ENCODE measurements around the gene FRMD4A. TPM values are rescaled to one million over a fixed set of nuclear protein-coding genes. Genes with fewer than 3 reads are reported as not detected.

Gene FRMD4A
- total RNA-seq, 1 experiment from 2014 or later: 18.3 TPM

DNA sequence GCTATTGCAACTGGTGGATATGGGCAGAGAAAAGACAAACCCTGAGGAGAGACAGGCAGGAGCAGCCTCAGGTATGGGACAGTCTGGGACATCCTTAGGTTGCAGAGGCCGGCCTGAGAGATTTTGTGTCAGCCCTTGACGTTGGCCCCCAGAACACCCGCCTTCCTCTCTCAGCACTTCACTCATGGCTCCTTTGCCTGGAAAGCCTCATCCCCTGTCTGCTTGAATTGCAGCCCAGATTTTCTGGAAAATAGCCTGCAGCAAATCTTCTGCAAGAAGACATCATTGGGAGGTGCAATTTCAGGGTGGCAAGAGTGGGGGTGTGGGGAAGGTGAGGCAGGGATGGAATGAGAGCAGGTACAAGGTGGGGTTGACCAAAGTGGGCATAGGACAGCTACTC lies 2.2 kb upstream of the FRMD4A start:
- DNase-seq: no peak
- BruUV-seq (replicated peaks): no TSS peak
- intact Hi-C loops (cut with micrococcal nuclease; ENCODE audit: unreplicated experiment): no loop called here
- Histone ChIP-seq H3K27me3 (ENCODE audit: insufficient read depth, low read depth) (peaks cover 82% of the 10 kb centered on the region), H3K4me3 (no peak overlapping the region), H3K9me3 (ENCODE audit: insufficient read depth, low read depth) (no peaks in the 10 kb centered on the region), H2AFZ (no peak overlapping the region), H3K27ac (no peak overlapping the region), H4K20me1 (ENCODE audit: insufficient read depth) (no peaks in the 10 kb centered on the region), H3K9me2 (ENCODE audit: insufficient read depth) (no peaks in the 10 kb centered on the region), H3K36me3 (ENCODE audit: low read depth) (no peaks in the 10 kb centered on the region), H3K4me2 (no peak overlapping the region), H3K79me2 (ENCODE audit: low read depth) (no peaks in the 10 kb centered on the region), H3F3A (ENCODE audit: insufficient read depth, low read depth) (no peaks in the 10 kb centered on the region), H3K4me1 (replicated peaks; ENCODE audit: insufficient read depth) (no peaks in the 10 kb centered on the region)
- ChIA-PET CTCF (no interaction called here), POLR2A (ENCODE audit: unreplicated experiment) (no interaction called here)
- no peak for TF ChIP-seq EZH2 (IDR thresholded peaks at IDR 0.05; ENCODE audit: low read depth)
- TF ChIP-seq, protein P1, sequence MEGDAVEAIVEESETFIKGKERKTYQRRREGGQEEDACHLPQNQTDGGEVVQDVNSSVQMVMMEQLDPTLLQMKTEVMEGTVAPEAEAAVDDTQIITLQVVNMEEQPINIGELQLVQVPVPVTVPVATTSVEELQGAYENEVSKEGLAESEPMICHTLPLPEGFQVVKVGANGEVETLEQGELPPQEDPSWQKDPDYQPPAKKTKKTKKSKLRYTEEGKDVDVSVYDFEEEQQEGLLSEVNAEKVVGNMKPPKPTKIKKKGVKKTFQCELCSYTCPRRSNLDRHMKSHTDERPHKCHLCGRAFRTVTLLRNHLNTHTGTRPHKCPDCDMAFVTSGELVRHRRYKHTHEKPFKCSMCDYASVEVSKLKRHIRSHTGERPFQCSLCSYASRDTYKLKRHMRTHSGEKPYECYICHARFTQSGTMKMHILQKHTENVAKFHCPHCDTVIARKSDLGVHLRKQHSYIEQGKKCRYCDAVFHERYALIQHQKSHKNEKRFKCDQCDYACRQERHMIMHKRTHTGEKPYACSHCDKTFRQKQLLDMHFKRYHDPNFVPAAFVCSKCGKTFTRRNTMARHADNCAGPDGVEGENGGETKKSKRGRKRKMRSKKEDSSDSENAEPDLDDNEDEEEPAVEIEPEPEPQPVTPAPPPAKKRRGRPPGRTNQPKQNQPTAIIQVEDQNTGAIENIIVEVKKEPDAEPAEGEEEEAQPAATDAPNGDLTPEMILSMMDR (conservative IDR thresholded peaks at IDR 0.05): no peak

DNA sequence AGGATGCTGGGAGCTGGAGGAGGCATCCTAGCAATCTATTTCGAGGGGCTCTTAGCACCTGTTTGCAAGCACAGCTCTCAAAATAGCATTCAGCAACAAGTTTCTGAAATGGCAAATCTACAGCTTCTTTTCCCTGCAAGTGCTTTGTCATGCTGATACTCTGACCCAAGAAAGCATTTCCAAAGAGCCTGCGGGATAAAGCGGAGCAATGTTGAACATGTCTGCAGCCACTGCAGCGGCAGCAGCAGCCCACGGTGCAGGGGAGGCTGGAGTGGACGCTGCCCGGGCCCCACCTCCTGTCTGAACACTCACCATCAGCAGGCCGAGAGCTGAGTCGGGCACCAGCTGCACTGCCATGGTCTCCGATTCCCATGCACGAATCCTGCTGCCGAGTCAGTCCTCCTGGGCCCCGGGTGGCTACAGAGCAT lies 964 bp downstream of the FRMD4A start:
- Histone ChIP-seq H3K9me3 (ENCODE audit: insufficient read depth, low read depth) (no peaks in the 10 kb centered on the region), H3K36me3 (ENCODE audit: low read depth) (no peaks in the 10 kb centered on the region), H3K4me1 (replicated peaks; ENCODE audit: insufficient read depth) (no peaks in the 10 kb centered on the region), H4K20me1 (ENCODE audit: insufficient read depth) (no peaks in the 10 kb centered on the region), H3K79me2 (ENCODE audit: low read depth) (no peaks in the 10 kb centered on the region), H3F3A (ENCODE audit: insufficient read depth, low read depth) (no peaks in the 10 kb centered on the region), H3K27me3 (ENCODE audit: insufficient read depth, low read depth) (peaks cover 90% of the 10 kb centered on the region), H3K4me2 (no peak overlapping the region), H3K4me3 (no peak overlapping the region), H2AFZ (no peak overlapping the region), H3K9me2 (ENCODE audit: insufficient read depth) (no peaks in the 10 kb centered on the region), H3K27ac (no peak overlapping the region)
- CTCF ChIA-PET: no interaction called here
- POLR2A ChIA-PET (ENCODE audit: unreplicated experiment): no interaction called here
- DNase-seq: no peak
- TF ChIP-seq, protein P1 (conservative IDR thresholded peaks at IDR 0.05): no peak
- no peak for TF ChIP-seq EZH2 (IDR thresholded peaks at IDR 0.05; ENCODE audit: low read depth)
- BruUV-seq (replicated peaks): no TSS peak
- intact Hi-C loops (cut with micrococcal nuclease; ENCODE audit: unreplicated experiment): no loop called here

GRCh38 chr10:14328881-14329672 lies 1.6 kb downstream of the FRMD4A start:
- H3F3A ChIP-seq (ENCODE audit: insufficient read depth, low read depth): no peaks in the 10 kb centered on the region
- H3K9me3 ChIP-seq (ENCODE audit: insufficient read depth, low read depth): no peaks in the 10 kb centered on the region
- no peak for TF ChIP-seq EZH2 (IDR thresholded peaks at IDR 0.05; ENCODE audit: low read depth)
- TF ChIP-seq, protein P1 (conservative IDR thresholded peaks at IDR 0.05): no peak
- H3K4me2 ChIP-seq: no peak overlapping the region
- no peak overlapping the region for H3K27ac ChIP-seq
- H3K27me3 ChIP-seq (ENCODE audit: insufficient read depth, low read depth): peaks cover 84% of the 10 kb centered on the region
- no peaks in the 10 kb centered on the region for H3K9me2 ChIP-seq (ENCODE audit: insufficient read depth)
- no TSS peak for BruUV-seq (replicated peaks)
- H3K4me1 ChIP-seq (replicated peaks; ENCODE audit: insufficient read depth): no peaks in the 10 kb centered on the region
- H4K20me1 ChIP-seq (ENCODE audit: insufficient read depth): no peaks in the 10 kb centered on the region
- no peak overlapping the region for H2AFZ ChIP-seq
- CTCF ChIA-PET: no interaction called here
- intact Hi-C loops (cut with micrococcal nuclease; ENCODE audit: unreplicated experiment): no loop called here
- H3K4me3 ChIP-seq: no peak overlapping the region
- no peaks in the 10 kb centered on the region for H3K36me3 ChIP-seq (ENCODE audit: low read depth)
- POLR2A ChIA-PET (ENCODE audit: unreplicated experiment): no interaction called here
- H3K79me2 ChIP-seq (ENCODE audit: low read depth): no peaks in the 10 kb centered on the region
- no peak for DNase-seq
